Colonic mucosa (tissue), 4 donors: Measurements from ENCODE around the gene DLGAP1. TPM values are rescaled to one million over a fixed set of nuclear protein-coding genes. Genes with fewer than 3 reads are reported as not detected.

Source experiments
- DNase-seq: peaks from one replicate; pipeline ENCODE4 v3.0.0-alpha.2; 2020
- H3K27ac ChIP-seq: fragments of 200-600 bp; one replicate; pipeline ENCODE4 v1.8.0; 2021
- H3K27me3 ChIP-seq: fragments of 200-600 bp; one replicate; pipeline ENCODE4 v1.8.0; 2021
- H3K36me3 ChIP-seq: fragments of 200-600 bp; one replicate; pipeline ENCODE4 v1.8.0; 2021
- H3K4me1 ChIP-seq: fragments of 200-600 bp; one replicate; pipeline ENCODE4 v1.8.0; 2021; ENCODE audit warnings: mild to moderate bottlenecking
- H3K4me3 ChIP-seq: fragments of 200-600 bp; one replicate; pipeline ENCODE4 v1.8.0; 2021
- H3K9ac ChIP-seq, 2 donors: one replicate each; pipeline ENCODE4 v1.7.0; 2013; ENCODE audit warnings: control low read depth in 2 of 2, low read depth in 2 of 2, low read length in 2 of 2
- H3K9me3 ChIP-seq: fragments of 200-600 bp; one replicate; pipeline ENCODE4 v1.8.0; 2021
- intact Hi-C: fragments of 100-400 bp; cut with DNase I; formaldehyde crosslinking; loops from one replicate; pipeline ENCODE4 v1.14.1; 2022
- total RNA-seq, 2 donors: library from RNA; stranded (reverse); fragmentation: NEBNext Ultra II Directional in 1 of 2; extraction: Animal tissue kit (Norgen Biotek cat#: 25700) in 1 of 2; gene quantifications; one replicate each; pipeline ENCODE4 v1.2.1, GENCODE V29; 2021
- TF ChIP-seq, protein P1 (sequence below): fragments of 200-600 bp; IDR thresholded peaks from one replicate; pipeline ENCODE4 v1.8.0; 2022; ENCODE audit warnings: antibody characterized with exemption, mild to moderate bottlenecking
- donor health status: healthy.
- donor health status: DM: no; HTN: no; CAD: no.
- donor health status: DM: no; HTN: no; CAD: no.

DLGAP1 gene
- total RNA-seq, 2 donors from 2014 or later, result 0.25 to 0.50 TPM

DNA sequence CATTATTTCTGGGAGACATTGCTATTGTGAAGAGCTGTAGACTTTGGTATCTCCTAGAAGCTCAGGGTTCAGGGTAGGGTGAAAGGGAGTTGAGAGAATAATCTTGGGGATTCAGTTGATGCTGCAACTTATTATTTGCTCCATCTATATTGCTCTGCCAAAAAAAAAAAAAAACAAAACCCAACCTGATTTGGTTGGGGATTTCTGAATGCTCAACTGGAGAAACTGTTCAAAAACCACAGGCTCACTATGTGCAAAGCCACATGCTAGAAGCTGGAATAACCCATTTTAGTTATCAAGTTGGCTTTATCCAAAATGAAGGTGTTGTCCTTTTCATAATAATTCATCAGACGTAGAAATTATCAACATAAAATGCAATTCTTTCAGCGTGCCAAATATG lies 696.0 kb downstream of the DLGAP1 start:
- Histone ChIP-seq H3K9ac (no peak overlapping the region), H3K27me3 (no peaks in the 10 kb centered on the region), H3K36me3 (no peaks in the 10 kb centered on the region), H3K4me1 (no peaks in the 10 kb centered on the region), H3K27ac (no peak overlapping the region), H3K9me3 (no peaks in the 10 kb centered on the region), H3K4me3 (no peak overlapping the region)
- DNase-seq, result no peak
- TF ChIP-seq, protein P1, sequence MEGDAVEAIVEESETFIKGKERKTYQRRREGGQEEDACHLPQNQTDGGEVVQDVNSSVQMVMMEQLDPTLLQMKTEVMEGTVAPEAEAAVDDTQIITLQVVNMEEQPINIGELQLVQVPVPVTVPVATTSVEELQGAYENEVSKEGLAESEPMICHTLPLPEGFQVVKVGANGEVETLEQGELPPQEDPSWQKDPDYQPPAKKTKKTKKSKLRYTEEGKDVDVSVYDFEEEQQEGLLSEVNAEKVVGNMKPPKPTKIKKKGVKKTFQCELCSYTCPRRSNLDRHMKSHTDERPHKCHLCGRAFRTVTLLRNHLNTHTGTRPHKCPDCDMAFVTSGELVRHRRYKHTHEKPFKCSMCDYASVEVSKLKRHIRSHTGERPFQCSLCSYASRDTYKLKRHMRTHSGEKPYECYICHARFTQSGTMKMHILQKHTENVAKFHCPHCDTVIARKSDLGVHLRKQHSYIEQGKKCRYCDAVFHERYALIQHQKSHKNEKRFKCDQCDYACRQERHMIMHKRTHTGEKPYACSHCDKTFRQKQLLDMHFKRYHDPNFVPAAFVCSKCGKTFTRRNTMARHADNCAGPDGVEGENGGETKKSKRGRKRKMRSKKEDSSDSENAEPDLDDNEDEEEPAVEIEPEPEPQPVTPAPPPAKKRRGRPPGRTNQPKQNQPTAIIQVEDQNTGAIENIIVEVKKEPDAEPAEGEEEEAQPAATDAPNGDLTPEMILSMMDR, result no peak
- intact Hi-C loops, result no loop called here

DNA sequence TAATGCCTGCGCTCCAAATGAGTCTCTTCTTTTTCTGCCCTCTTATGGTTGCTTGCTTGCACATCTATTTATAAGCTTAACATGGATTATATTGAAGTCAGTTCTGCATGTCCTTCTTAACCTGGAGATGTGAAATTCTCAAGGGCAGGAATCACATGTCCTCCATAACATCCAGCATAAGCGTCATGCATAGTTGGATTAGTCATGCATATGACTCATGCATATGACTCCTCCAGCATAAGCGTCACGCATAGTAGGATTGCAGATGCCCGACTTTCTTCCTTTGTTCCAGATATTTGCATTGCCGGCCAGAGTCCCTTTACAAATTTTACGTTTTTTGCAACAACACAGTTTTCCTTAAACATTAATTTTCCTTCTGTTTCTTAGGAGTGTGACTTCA lies 696.6 kb downstream of the DLGAP1 start:
- H3K36me3 ChIP-seq, result no peaks in the 10 kb centered on the region

DNA sequence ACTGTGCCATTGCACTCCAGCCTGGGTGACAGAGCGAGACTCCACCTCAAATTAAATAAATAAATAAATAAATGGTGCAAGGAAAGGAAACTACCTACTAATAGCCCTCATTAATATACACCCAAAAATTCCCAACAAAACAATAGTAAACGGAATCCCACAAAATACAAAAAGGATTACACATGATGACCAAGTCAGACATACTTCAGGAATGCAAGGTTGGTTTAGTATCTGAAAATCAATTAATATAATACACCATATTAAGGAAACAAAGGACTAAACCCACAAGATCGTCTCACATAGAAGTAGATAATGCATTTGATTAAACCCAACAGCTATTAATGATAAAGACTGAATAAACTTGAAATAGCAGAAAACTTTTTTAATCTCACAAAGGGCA lies 697.7 kb downstream of the DLGAP1 start:
- H3K4me3 ChIP-seq, result no peak overlapping the region

More for the DNA sequence above, 696.6 kb downstream of the DLGAP1 start:
- Histone ChIP-seq H3K27me3 (no peaks in the 10 kb centered on the region), H3K4me1 (no peaks in the 10 kb centered on the region), H3K27ac (no peak overlapping the region), H3K4me3 (no peak overlapping the region), H3K9me3 (no peaks in the 10 kb centered on the region), H3K9ac (no peak overlapping the region)
- TF ChIP-seq, protein P1, result no peak
- intact Hi-C loops, result no loop called here
- DNase-seq, result no peak

GRCh38 chr18:3753106-3753505 lies 702.0 kb downstream of the DLGAP1 start:
- Histone ChIP-seq H3K4me3 (no peak overlapping the region), H3K36me3 (no peaks in the 10 kb centered on the region), H3K9me3 (no peaks in the 10 kb centered on the region), H3K27me3 (no peaks in the 10 kb centered on the region), H3K9ac (no peak overlapping the region), H3K27ac (no peak overlapping the region), H3K4me1 (no peaks in the 10 kb centered on the region)
- intact Hi-C loops, result no loop called here
- TF ChIP-seq, protein P1, result no peak
- DNase-seq, result no peak

More for the DNA sequence above, 697.7 kb downstream of the DLGAP1 start:
- DNase-seq, result no peak
- no peaks in the 10 kb centered on the region for H3K27me3 ChIP-seq
- intact Hi-C loops, result no loop called here
- H3K9me3 ChIP-seq, result no peaks in the 10 kb centered on the region
- H3K9ac ChIP-seq, result no peak overlapping the region
- TF ChIP-seq, protein P1, result no peak
- H3K36me3 ChIP-seq, result no peaks in the 10 kb centered on the region
- no peaks in the 10 kb centered on the region for H3K4me1 ChIP-seq
- H3K27ac ChIP-seq, result no peak overlapping the region

DNA sequence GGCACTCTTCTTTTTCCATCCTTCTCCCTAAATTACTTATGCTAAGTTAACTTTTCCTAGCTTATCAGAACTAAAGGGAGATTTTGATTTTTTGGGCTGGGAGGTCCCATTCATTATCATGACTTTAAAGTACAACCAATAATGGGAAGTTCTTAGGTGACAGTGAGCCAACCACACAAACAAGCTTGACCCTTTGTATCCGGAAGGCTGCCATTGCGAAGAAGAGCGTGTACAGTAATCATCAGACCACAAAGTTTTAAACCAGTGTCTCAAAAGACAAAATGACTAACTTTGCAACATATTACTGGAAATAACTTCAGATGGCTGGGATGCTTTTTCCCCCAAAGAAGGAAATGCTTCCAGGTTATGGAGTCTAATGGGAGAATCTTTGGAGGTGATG lies 707.0 kb downstream of the DLGAP1 start:
- no peaks in the 10 kb centered on the region for H3K9me3 ChIP-seq
- no peaks in the 10 kb centered on the region for H3K36me3 ChIP-seq
- intact Hi-C loops, result no loop called here
- H3K4me1 ChIP-seq, result no peaks in the 10 kb centered on the region
- no peak overlapping the region for H3K9ac ChIP-seq
- H3K4me3 ChIP-seq, result no peak overlapping the region
- H3K27me3 ChIP-seq, result no peaks in the 10 kb centered on the region
- TF ChIP-seq, protein P1, result no peak
- no peak overlapping the region for H3K27ac ChIP-seq
- DNase-seq, result no peak
